HFF-Myc (cell line): Measurements from ENCODE around the gene SLC12A6.
A peak's percentile ranks its signal among the peaks of the same experiment; 100 is the strongest.

Experiments used
- DNase-seq: peaks from one replicate; pipeline ENCODE4 v3.0.0-alpha.2; 2011; ENCODE audit warnings: low read depth; ENCODE audit errors: extremely low read depth
- H3K4me3 ChIP-seq: replicated peaks from 2 replicates; pipeline ENCODE4 v1.5.1; 2011; ENCODE audit warnings: low read depth, mild to moderate bottlenecking, control low read depth, low read length
- CTCF ChIP-seq: IDR thresholded peaks from 2 replicates; pipeline ENCODE4 v1.5.1; 2012; ENCODE audit warnings: mild to moderate bottlenecking, low read depth, low read length, control low read depth; ENCODE audit errors: missing control alignments

The SLC12A6 gene

GRCh38 chr15:34329006-34329405 lies 8.6 kb downstream of the SLC12A6 start:
- no peak for TF ChIP-seq CTCF
- no peak for DNase-seq
- H3K4me3 ChIP-seq: no peak overlapping the region

DNA sequence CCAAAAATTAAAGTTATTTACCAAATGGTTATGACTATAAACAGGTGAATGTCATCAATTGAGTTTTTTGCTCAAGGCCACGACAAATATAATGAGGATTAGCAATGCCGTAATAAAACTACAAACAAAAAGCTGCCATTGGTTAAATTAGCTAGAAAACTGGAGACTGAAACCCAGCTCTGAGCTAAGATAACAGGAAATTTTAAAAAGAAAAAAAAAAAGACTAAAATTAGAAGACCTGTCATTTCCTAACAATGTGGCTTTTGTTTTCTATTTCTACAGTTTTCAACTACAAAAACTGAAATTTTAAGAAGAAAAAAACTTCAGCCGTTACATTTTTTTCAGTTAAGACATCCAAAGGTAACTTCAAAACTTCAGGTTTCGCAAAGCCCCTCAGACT lies 9.7 kb downstream of the SLC12A6 start:
- no peak overlapping the region for H3K4me3 ChIP-seq
- DNase-seq: no peak
- no peak for TF ChIP-seq CTCF

- no peak overlapping the region for H3K4me3 ChIP-seq
- no peak for DNase-seq
- TF ChIP-seq CTCF: no peak
Measured at GRCh38 chr15:34325368-34325767, 12.2 kb downstream of the SLC12A6 start.

- no peak overlapping the region for H3K4me3 ChIP-seq
- no peak for DNase-seq
- TF ChIP-seq CTCF: no peak
Measured at GRCh38 chr15:34324933-34325332, 12.6 kb downstream of the SLC12A6 start.

DNA sequence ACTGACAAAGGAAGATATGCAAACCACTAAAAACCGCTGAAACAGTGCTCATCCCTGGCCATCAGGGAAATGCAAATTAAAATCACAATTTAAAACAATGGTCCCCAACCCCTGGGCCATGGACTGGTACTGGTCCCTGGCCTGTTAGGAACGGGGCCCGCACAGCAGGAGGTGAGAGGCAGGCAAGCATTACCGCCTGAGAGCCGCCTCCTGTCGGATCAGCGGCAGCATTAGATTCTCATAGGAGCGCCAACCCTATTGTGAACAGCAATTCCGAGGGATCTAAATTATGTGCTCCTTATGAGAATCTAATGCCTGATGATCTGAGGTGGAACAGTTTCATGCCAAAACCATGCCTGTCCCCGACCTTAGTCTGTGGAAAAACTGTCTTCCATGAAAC lies 14.4 kb downstream of the SLC12A6 start:
- TF ChIP-seq CTCF: no peak
- no peak for DNase-seq
- no peak overlapping the region for H3K4me3 ChIP-seq

DNA sequence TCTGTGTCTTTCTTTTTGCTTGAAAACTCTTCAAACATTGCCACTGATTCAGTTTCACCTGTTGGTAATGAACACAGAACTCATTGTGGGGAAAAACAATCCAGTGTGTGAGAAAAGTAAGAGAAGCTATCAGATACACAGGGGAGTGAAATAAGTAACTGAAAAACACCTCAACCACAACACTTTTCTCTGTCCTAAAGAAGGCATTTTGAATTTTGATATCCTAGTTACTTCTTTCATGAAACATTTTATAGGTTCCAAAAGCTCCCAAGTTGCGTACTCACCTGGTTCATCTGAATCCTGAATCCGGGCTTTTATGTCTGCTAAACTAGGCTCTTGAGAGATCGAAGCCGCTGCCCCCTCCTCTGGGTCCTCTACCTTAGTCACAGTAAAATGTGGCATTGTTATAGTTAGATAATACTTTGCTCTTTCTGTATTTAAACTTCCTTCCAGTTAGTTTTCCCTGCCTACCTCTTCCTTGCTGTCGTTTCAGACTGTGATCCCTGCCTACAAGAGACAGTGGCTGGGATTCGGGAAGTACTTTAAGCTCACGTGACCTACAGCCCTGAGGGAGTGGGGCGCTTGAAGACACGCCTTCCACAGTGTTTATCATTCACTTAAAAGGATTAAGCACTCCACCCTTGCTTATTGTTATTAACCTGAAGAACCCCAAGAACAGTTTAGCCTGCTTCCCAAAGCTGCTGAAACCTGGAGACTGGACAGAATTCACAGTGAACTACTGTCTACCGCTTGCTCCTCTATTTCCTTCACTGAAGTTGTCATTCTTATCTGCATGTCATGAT lies 19.1 kb downstream of the SLC12A6 start:
- DNase-seq: no peak
- no peak for TF ChIP-seq CTCF
- H3K4me3 ChIP-seq: peak overlapping the region; percentile 45
